ENCODE measurements around the gene TICRR.

DNA sequence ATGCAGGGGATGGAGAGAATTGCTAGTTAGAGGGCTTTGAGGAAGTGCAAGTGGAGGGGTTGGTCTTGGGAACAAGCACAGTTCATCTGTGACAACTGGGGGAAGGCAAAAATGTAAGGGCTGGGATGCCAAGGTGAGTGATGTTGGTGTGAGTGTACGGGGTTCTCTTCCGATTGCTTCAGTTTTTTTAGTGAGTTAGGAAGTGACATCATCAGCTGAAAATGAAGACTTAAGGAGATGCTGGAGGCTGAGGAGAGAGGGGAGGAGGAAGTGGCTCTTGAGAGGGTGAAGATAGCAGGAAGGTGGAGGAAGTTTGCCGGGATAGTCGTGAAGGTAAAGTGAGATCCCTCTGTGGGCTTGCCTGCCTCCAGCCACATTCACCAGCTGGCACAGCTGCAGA, 12.7 kb downstream of the TICRR start:
- TF ChIP-seq, protein P1, sequence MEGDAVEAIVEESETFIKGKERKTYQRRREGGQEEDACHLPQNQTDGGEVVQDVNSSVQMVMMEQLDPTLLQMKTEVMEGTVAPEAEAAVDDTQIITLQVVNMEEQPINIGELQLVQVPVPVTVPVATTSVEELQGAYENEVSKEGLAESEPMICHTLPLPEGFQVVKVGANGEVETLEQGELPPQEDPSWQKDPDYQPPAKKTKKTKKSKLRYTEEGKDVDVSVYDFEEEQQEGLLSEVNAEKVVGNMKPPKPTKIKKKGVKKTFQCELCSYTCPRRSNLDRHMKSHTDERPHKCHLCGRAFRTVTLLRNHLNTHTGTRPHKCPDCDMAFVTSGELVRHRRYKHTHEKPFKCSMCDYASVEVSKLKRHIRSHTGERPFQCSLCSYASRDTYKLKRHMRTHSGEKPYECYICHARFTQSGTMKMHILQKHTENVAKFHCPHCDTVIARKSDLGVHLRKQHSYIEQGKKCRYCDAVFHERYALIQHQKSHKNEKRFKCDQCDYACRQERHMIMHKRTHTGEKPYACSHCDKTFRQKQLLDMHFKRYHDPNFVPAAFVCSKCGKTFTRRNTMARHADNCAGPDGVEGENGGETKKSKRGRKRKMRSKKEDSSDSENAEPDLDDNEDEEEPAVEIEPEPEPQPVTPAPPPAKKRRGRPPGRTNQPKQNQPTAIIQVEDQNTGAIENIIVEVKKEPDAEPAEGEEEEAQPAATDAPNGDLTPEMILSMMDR (IDR thresholded peaks at IDR 0.05; ENCODE audit: insufficient read depth, low read length), result no peak
- TF ChIP-seq REST (IDR thresholded peaks at IDR 0.05; ENCODE audit: insufficient replicate concordance, low read depth) (no peak), SPI1 (IDR thresholded peaks at IDR 0.05; ENCODE audit: borderline replicate concordance, low read depth) (peak; percentile 17; the same call in 1 of the 2 replicates), POLR2AphosphoS5 (IDR thresholded peaks at IDR 0.05; ENCODE audit: low read depth) (no peak), GABPA (IDR thresholded peaks at IDR 0.05; ENCODE audit: low read depth) (no peak)
